ENCODE results near the gene RBM47.

DNA sequence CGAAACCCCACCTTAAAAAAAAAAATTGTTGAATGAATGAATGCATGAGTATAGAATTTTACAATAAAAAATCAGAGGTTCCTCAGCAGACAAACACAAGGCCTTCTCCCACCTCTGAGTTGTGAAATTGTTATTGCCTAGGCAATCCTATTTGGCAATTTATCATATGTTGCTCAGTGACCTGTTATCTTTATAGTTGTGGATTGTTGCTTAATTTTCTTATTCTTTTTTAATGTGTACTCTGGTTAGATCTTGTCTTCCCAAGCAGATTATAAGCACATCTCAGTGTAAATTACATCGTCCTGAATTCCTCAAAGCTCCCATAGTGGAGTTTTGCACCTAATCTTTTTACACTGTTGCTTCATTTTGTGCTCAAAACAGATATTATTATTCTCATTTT lies 71.9 kb downstream of the RBM47 start:
- TF ChIP-seq POLR2A (IDR thresholded peaks at IDR 0.05; ENCODE audit: low read depth, low read length) (no peak), POLR2AphosphoS5 (IDR thresholded peaks at IDR 0.05; ENCODE audit: low read depth, low read length) (no peak)
